Endothelial cell of umbilical vein (primary cell): ENCODE data around the gene PLCG2. TPM values are rescaled to one million over a fixed set of nuclear protein-coding genes. Genes with fewer than 3 reads are reported as not detected.

Source experiments
- BruUV-seq: library from RNA; stranded (reverse); fragments of 400-500 nt; replicated peaks from 2 replicates; lab custom pipeline; 2021; lab: Mats Ljungman, UMichigan
- CTCF ChIA-PET: fragments of 300-600, 350-600 bp; sonication (Branson Sonifier 250); formaldehyde crosslinking; loops from one replicate; lab custom pipeline; 2021; ENCODE audit warnings: antibody characterized with exemption, inconsistent platforms; lab: Charles Lee
- POLR2A ChIA-PET: fragments of 300-600, 350-600 bp; sonication (Branson Sonifier 250); formaldehyde crosslinking; loops from one replicate; lab custom pipeline; 2021; ENCODE audit warnings: antibody characterized with exemption, inconsistent platforms; lab: Charles Lee
- DNase-seq: peaks from one replicate; pipeline ENCODE4 v3.0.0-alpha.2; 2011; ENCODE audit warnings: low read depth, low spot score
- FAIRE-seq: peaks from 2 replicates; lab custom pipeline; 2011; peaks lifted over from hg19 to GRCh38; lab: Jason Lieb, UNC
- H2AFZ ChIP-seq: 2 replicates; pipeline ENCODE4 v1.6.0; 2012; ENCODE audit warnings: low read depth, low read length, control low read depth, inconsistent platforms
- H3K27ac ChIP-seq: 2 replicates; pipeline ENCODE4 v1.5.1; 2011; ENCODE audit warnings: low read depth, mild to moderate bottlenecking, control low read depth, low read length, moderate library complexity; ENCODE audit not compliant: insufficient read depth
- H3K27me3 ChIP-seq, 2 experiments: 2 replicates each; pipeline versions ENCODE4 v1.6.0 to v1.6.1; 2011; ENCODE audit warnings: low read length in 2 of 2, mixed read lengths in 1 of 2; ENCODE audit not compliant: control insufficient read depth in 2 of 2, insufficient read depth in 2 of 2
- H3K36me3 ChIP-seq, 2 experiments: 2 replicates in 1 of 2; 3 replicates in 1 of 2; pipeline ENCODE4 v1.5.1; 2011; ENCODE audit warnings: low read length in 2 of 2, mild to moderate bottlenecking in 1 of 2, moderate library complexity in 1 of 2; ENCODE audit not compliant: control insufficient read depth in 2 of 2, insufficient read depth in 2 of 2; ENCODE audit errors: extremely low read depth in 1 of 2
- H3K4me1 ChIP-seq: 3 replicates; pipeline ENCODE4 v1.5.1; 2011; ENCODE audit warnings: mild to moderate bottlenecking, low read length; ENCODE audit not compliant: control insufficient read depth, insufficient read depth; ENCODE audit errors: extremely low read depth
- H3K4me2 ChIP-seq: 2 replicates; pipeline ENCODE4 v1.6.1; 2011; ENCODE audit warnings: low read length, control low read depth, mixed read lengths; ENCODE audit not compliant: insufficient read depth
- H3K4me3 ChIP-seq, 3 experiments: fragments of 200-600 bp in 1 of 3; sonication (generic), shearing (Covaris generic) in 1 of 3; replicated peaks in 1 of 3; 2 replicates each; pipeline ENCODE4 v1.5.1; 2011 to 2016; ENCODE audit warnings: control low read depth in 3 of 3, low read length in 3 of 3, mild to moderate bottlenecking in 2 of 3, inconsistent platforms in 1 of 3, low read depth in 1 of 3, moderate library complexity in 1 of 3; ENCODE audit not compliant: insufficient read depth in 1 of 3
- H3K79me2 ChIP-seq: 2 replicates; pipeline ENCODE4 v1.6.0; 2012; ENCODE audit warnings: low read length, inconsistent platforms; ENCODE audit not compliant: control insufficient read depth, insufficient read depth
- H3K9ac ChIP-seq: replicated peaks from 2 replicates; pipeline ENCODE3; 2011; ENCODE audit warnings: low read length, control low read depth; ENCODE audit not compliant: insufficient read depth; ENCODE audit errors: extremely low read depth
- H3K9me1 ChIP-seq: replicated peaks from 3 replicates; pipeline ENCODE4 v1.6.0; 2011; ENCODE audit warnings: mild to moderate bottlenecking, low read length; ENCODE audit not compliant: control insufficient read depth, insufficient read depth; ENCODE audit errors: extremely low read depth
- H3K9me3 ChIP-seq: replicated peaks from 2 replicates; pipeline ENCODE4 v1.5.1; 2012; ENCODE audit warnings: low read length, inconsistent platforms; ENCODE audit not compliant: control insufficient read depth, insufficient read depth
- H4K20me1 ChIP-seq: replicated peaks from 2 replicates; pipeline ENCODE3; 2011; ENCODE audit warnings: mild to moderate bottlenecking, low read length; ENCODE audit not compliant: control insufficient read depth, insufficient read depth; ENCODE audit errors: extremely low read depth
- CTCF ChIP-seq, 2 donors: IDR thresholded peaks; 1 replicate in 1 of 2; 2 replicates in 1 of 2; pipeline ENCODE4 v1.5.1; 2011; ENCODE audit warnings: low read length in 2 of 2, mild to moderate bottlenecking in 2 of 2, moderate library complexity in 2 of 2, control low read depth in 1 of 2, inconsistent platforms in 1 of 2, low read depth in 1 of 2; ENCODE audit not compliant: insufficient read depth in 1 of 2; ENCODE audit errors: extremely low read depth in 1 of 2
- EZH2 ChIP-seq: IDR thresholded peaks from 2 replicates; pipeline ENCODE4 v1.6.1; 2012; ENCODE audit warnings: borderline replicate concordance, low read depth, mild to moderate bottlenecking, moderate library complexity, low read length, inconsistent platforms; ENCODE audit not compliant: severe bottlenecking
- FOS ChIP-seq: IDR thresholded peaks from 2 replicates; pipeline ENCODE4 v1.6.1; 2011; ENCODE audit warnings: mild to moderate bottlenecking, low read length, moderate library complexity, borderline replicate concordance; ENCODE audit not compliant: insufficient read depth
- GATA2 ChIP-seq: IDR thresholded peaks from 2 replicates; pipeline ENCODE4 v1.7.0; 2011; ENCODE audit warnings: low read depth, mild to moderate bottlenecking, moderate library complexity, mixed read lengths, low read length; ENCODE audit not compliant: insufficient read length, insufficient read depth
- JUN ChIP-seq: IDR thresholded peaks from 2 replicates; pipeline ENCODE4 v1.6.1; 2011; ENCODE audit warnings: borderline replicate concordance, low read depth; ENCODE audit not compliant: insufficient read length, insufficient read depth
- MYC ChIP-seq: IDR thresholded peaks from one replicate; pipeline ENCODE4 v1.6.1; 2011; ENCODE audit warnings: mild to moderate bottlenecking, low read depth, low read length
- POLR2A ChIP-seq: IDR thresholded peaks from 2 replicates; pipeline ENCODE4 v1.6.1; 2012; ENCODE audit warnings: low read depth, mild to moderate bottlenecking, control low read depth, low read length
- POLR2AphosphoS5 ChIP-seq: IDR thresholded peaks from 2 replicates; pipeline ENCODE4 v1.6.1; 2012; ENCODE audit warnings: low read depth, mild to moderate bottlenecking, control low read depth, low read length, moderate library complexity; ENCODE audit not compliant: insufficient read depth
- dilution Hi-C: fragments of 300-500 bp; cut with MboI; formaldehyde crosslinking; loops from one replicate; pipeline ENCODE4 v1.15.0; 2019; ENCODE audit warnings: low sequenced_read_pairs; ENCODE audit not compliant: extremely low pct_ligation_motif_present
- intact Hi-C: fragments of 100-400 bp; cut with micrococcal nuclease; formaldehyde crosslinking; loops from one replicate; pipeline ENCODE4 v1.10.0; 2022
- polyA plus RNA-seq, 4 experiments: library from polyadenylated mRNA; depleted of rRNA in 3 of 4; stranded (reverse) in 3 of 4; unstranded in 1 of 4; fragments of >200 nt; gene quantifications; 2 replicates each; pipeline versions ENCODE4 v1.2.1 to v1.2.3, GENCODE V29; 2011 to 2012; ENCODE audit warnings: missing spikeins in 1 of 4
- total RNA-seq: library from RNA; stranded (reverse); gene quantifications from 2 replicates; pipeline ENCODE4 v1.2.3, GENCODE V29; 2021
- TF ChIP-seq, protein P1 (sequence below): IDR thresholded peaks from 2 replicates; pipeline ENCODE4 v1.6.1; 2011; ENCODE audit not compliant: insufficient read depth, insufficient read length

Gene PLCG2
- total and polyA plus RNA-seq, 2 donors (not counting 3 experiments of a cell fraction or from before 2014, with no cell fraction given): 10.8 to 13.6 TPM

GRCh38 chr16:81814751-81815428 lies 35.8 kb downstream of the PLCG2 start:
- Histone ChIP-seq H3K9ac (no peak overlapping the region), H3K79me2 (no peaks in the 10 kb centered on the region), H3K4me2 (no peak overlapping the region), H3K4me3 (no peak overlapping the region), H3K36me3 (no peaks in the 10 kb centered on the region), H4K20me1 (no peaks in the 10 kb centered on the region), H3K9me3 (no peaks in the 10 kb centered on the region), H3K4me1 (no peaks in the 10 kb centered on the region), H3K27ac (no peak overlapping the region), H2AFZ (no peak overlapping the region), H3K9me1 (no peaks in the 10 kb centered on the region), H3K27me3 (no peaks in the 10 kb centered on the region)
- dilution Hi-C loops (no loop called here), intact Hi-C loops (loop anchor here (5.0 kb wide), 1 partner anchor 57 kb away; no protein-coding TSS in a partner anchor)
- TF ChIP-seq JUN (no peak), POLR2A (no peak), EZH2 (no peak), MYC (no peak), GATA2 (no peak), POLR2AphosphoS5 (no peak), FOS (no peak), CTCF (IDR thresholded peaks at IDR 0.05; ENCODE audit: extremely low read depth in 1 of 2, insufficient read depth in 1 of 2, low read depth in 1 of 2, low read length in 2 of 2) (no peak)
- TF ChIP-seq, protein P1, sequence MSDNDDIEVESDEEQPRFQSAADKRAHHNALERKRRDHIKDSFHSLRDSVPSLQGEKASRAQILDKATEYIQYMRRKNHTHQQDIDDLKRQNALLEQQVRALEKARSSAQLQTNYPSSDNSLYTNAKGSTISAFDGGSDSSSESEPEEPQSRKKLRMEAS: no peak
- ChIA-PET POLR2A (no interaction called here), CTCF (interaction anchor here (1.4 kb wide), 1 partner anchor 10 kb away, joined by 3 read pairs; no protein-coding TSS in a partner anchor)
- BruUV-seq: no TSS peak
- FAIRE-seq (no peak), DNase-seq (no peak)
